Mesenchymal stem cell (in vitro differentiated cells and primary cell): Measurements from ENCODE around the gene FKBP15.

Experiments
- DNase-seq: peaks from one replicate; pipeline ENCODE4 v3.0.0-alpha.2; 2013
- H2AFZ ChIP-seq: one replicate; pipeline ENCODE4 v1.6.1; 2013; ENCODE audit warnings: low read depth, mild to moderate bottlenecking, control low read depth, inconsistent platforms, low read length, moderate library complexity
- H2AK5ac ChIP-seq: 2 replicates; pipeline ENCODE4 v1.6.1; 2013; ENCODE audit warnings: low read length, moderate library complexity, mild to moderate bottlenecking, inconsistent platforms; ENCODE audit not compliant: severe bottlenecking
- H2BK120ac ChIP-seq: one replicate; pipeline ENCODE4 v1.6.1; 2013; ENCODE audit warnings: low read depth, mild to moderate bottlenecking, inconsistent platforms, low read length, moderate library complexity
- H2BK12ac ChIP-seq, 2 experiments: one replicate each; pipeline ENCODE4 v1.6.1; 2013; ENCODE audit warnings: inconsistent platforms in 2 of 2, low read length in 2 of 2, mild to moderate bottlenecking in 2 of 2, moderate library complexity in 2 of 2, control low read depth in 1 of 2
- H2BK15ac ChIP-seq: one replicate; pipeline ENCODE4 v1.6.1; 2013; ENCODE audit warnings: mild to moderate bottlenecking, low read depth, inconsistent platforms; ENCODE audit not compliant: poor library complexity, severe bottlenecking
- H2BK5ac ChIP-seq: 2 replicates; pipeline ENCODE4 v1.6.1; 2013; ENCODE audit warnings: low read depth, mild to moderate bottlenecking, low read length, control low read depth, inconsistent platforms; ENCODE audit not compliant: poor library complexity, severe bottlenecking
- H3K14ac ChIP-seq, 2 experiments: one replicate each; pipeline ENCODE4 v1.6.1; 2013; ENCODE audit warnings: inconsistent platforms in 2 of 2, low read length in 2 of 2, control low read depth in 1 of 2, mild to moderate bottlenecking in 1 of 2, moderate library complexity in 1 of 2
- H3K18ac ChIP-seq, 2 experiments: one replicate each; pipeline ENCODE4 v1.6.1; 2013; ENCODE audit warnings: inconsistent platforms in 2 of 2, low read length in 2 of 2, control low read depth in 1 of 2, low read depth in 1 of 2, mild to moderate bottlenecking in 1 of 2
- H3K23ac ChIP-seq, 2 experiments: one replicate each; pipeline ENCODE4 v1.6.1; 2013; ENCODE audit warnings: inconsistent platforms in 2 of 2, low read length in 2 of 2, mild to moderate bottlenecking in 2 of 2, moderate library complexity in 2 of 2, control low read depth in 1 of 2
- H3K27ac ChIP-seq: 2 replicates; pipeline ENCODE4 v1.5.1; 2013; ENCODE audit warnings: mild to moderate bottlenecking, moderate library complexity, low read length, control low read depth, inconsistent platforms; ENCODE audit not compliant: poor library complexity, severe bottlenecking
- H3K27me3 ChIP-seq, 2 experiments: 2 replicates each; pipeline versions ENCODE4 v1.6.1 to v1.7.0; 2013; ENCODE audit warnings: low read length in 2 of 2, mild to moderate bottlenecking in 2 of 2, moderate library complexity in 2 of 2, control low read depth in 1 of 2, inconsistent platforms in 1 of 2; ENCODE audit not compliant: control insufficient read depth in 1 of 2, insufficient read depth in 1 of 2
- H3K36me3 ChIP-seq, 2 experiments: 2 replicates each; pipeline versions ENCODE4 v1.6.1 to v1.7.0; 2013; ENCODE audit warnings: low read length in 2 of 2, control low read depth in 1 of 2, inconsistent platforms in 1 of 2, low read depth in 1 of 2, mild to moderate bottlenecking in 1 of 2; ENCODE audit not compliant: insufficient read depth in 2 of 2, control insufficient read depth in 1 of 2
- H3K4ac ChIP-seq, 2 experiments: one replicate each; pipeline ENCODE4 v1.6.1; 2013; ENCODE audit warnings: inconsistent platforms in 2 of 2, low read length in 2 of 2, mild to moderate bottlenecking in 2 of 2, moderate library complexity in 2 of 2, control low read depth in 1 of 2, low read depth in 1 of 2
- H3K4me1 ChIP-seq: 2 replicates; pipeline ENCODE4 v1.6.1; 2013; ENCODE audit warnings: low read depth, low read length, control low read depth; ENCODE audit not compliant: control insufficient read depth, insufficient read depth
- H3K4me2 ChIP-seq: 2 replicates; pipeline ENCODE4 v1.6.1; 2013; ENCODE audit warnings: low read length, mild to moderate bottlenecking, inconsistent platforms; ENCODE audit not compliant: poor library complexity, severe bottlenecking
- H3K4me3 ChIP-seq, 2 experiments: 2 replicates each; pipeline versions ENCODE4 v1.5.1 to v1.7.0; 2013; ENCODE audit warnings: low read length in 2 of 2, mild to moderate bottlenecking in 2 of 2, control low read depth in 1 of 2, low read depth in 1 of 2; ENCODE audit not compliant: insufficient read depth in 1 of 2
- H3K79me1 ChIP-seq: replicated peaks from 2 replicates; pipeline ENCODE4 v1.6.1; 2013; ENCODE audit warnings: mild to moderate bottlenecking, control low read depth, low read length, inconsistent platforms; ENCODE audit not compliant: poor library complexity, severe bottlenecking
- H3K9ac ChIP-seq: 2 replicates; pipeline ENCODE4 v1.7.0; 2013; ENCODE audit warnings: mild to moderate bottlenecking, low read length, moderate library complexity
- H3K9me3 ChIP-seq: 2 replicates; pipeline ENCODE4 v1.7.0; 2013; ENCODE audit warnings: mild to moderate bottlenecking, low read length; ENCODE audit not compliant: control insufficient read depth
- H4K8ac ChIP-seq: one replicate; pipeline ENCODE4 v1.6.1; 2013; ENCODE audit warnings: inconsistent platforms, mild to moderate bottlenecking, low read length, moderate library complexity
- H4K91ac ChIP-seq: one replicate; pipeline ENCODE4 v1.6.1; 2013; ENCODE audit warnings: mild to moderate bottlenecking, low read length, inconsistent platforms
- WGBS: methylation state at CpG from one replicate; pipeline ENCODE4 v1.1.7; 2013; ENCODE audit warnings: mixed read lengths; 5-methylcytosine and 5-hydroxymethylcytosine counted together

Gene FKBP15

DNA sequence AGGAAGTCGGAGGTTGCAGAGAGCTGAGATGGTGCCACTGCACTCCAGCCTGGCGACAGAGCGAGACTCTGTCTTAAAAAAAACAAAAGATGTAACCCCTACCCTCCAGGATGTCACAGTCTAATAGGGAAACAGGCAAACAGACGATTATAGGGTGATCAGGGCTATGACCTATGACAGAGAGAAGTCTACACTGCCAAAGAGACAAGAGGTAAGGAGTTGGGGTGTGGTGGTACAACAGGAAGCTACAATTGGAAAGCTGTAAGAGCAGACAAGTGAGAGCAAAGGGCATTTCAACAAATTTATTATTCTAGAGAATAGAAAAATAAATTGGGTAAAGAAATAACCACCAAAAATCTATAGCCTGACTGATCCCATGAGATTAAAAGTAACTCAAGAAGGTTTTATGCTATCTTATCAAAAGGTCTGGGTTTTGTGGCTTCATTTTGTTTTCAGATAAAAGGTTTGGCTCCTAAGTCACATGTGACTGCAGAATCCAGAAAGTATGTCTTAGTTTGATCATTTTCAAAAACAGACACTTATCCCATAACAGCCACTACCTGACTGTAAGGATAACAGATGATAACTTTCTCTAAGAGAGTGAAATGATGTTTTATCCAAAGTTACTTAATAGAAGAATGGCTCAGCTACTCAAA lies 47.0 kb upstream of the FKBP15 start:
- no peaks in the 10 kb centered on the region for H3K9me3 ChIP-seq
- no peak overlapping the region for H3K18ac ChIP-seq
- no peak overlapping the region for H2AK5ac ChIP-seq
- WGBS = 96% methylated on average over 2 of the region's 4 CpGs
- H2BK15ac ChIP-seq = no peak overlapping the region
- H3K27ac ChIP-seq = no peak overlapping the region
- no peak overlapping the region for H2BK120ac ChIP-seq
- no peaks in the 10 kb centered on the region for H3K27me3 ChIP-seq
- H2BK12ac ChIP-seq = no peak overlapping the region
- H3K4me2 ChIP-seq = no peak overlapping the region
- peaks cover 23 to 77% of the 10 kb centered on the region in 2 experiments for H3K36me3 ChIP-seq
- no peak overlapping the region for H3K14ac ChIP-seq
- H4K91ac ChIP-seq = no peak overlapping the region
- H3K4me1 ChIP-seq = no peaks in the 10 kb centered on the region
- H3K9ac ChIP-seq = no peak overlapping the region
- no peak overlapping the region for H4K8ac ChIP-seq
- no peak overlapping the region for H2AFZ ChIP-seq
- no peak overlapping the region for H3K23ac ChIP-seq
- H2BK5ac ChIP-seq = no peak overlapping the region
- DNase-seq = no peak
- H3K79me1 ChIP-seq = peaks cover 18% of the 10 kb centered on the region
- H3K4ac ChIP-seq = no peak overlapping the region
- no peak overlapping the region for H3K4me3 ChIP-seq

DNA sequence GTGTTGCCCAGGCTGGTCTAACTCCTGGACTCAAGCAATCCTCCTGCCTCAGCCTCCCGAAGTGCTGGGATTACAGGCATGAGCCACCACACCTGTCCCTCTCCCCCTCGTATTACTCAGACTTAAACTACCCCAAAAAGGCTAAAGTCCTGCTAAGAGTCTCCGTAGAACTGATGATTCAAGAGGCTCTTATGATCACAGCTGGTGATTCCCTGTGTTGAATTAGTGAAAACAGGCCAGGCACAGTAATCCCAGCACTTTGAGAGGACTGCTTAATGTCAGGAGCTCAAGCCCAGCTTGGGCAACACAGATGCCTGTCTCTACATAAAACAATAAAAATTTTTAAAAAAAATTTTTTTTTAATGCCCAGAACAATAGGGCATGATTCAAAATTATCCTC lies 45.1 kb upstream of the FKBP15 start:
- Histone ChIP-seq H2BK5ac (no peak overlapping the region), H4K8ac (no peak overlapping the region), H3K36me3 (peaks cover 11 to 75% of the 10 kb centered on the region in 2 experiments), H3K14ac (no peak overlapping the region), H3K4me3 (no peak overlapping the region), H3K9ac (no peak overlapping the region), H3K4me1 (peaks cover 4% of the 10 kb centered on the region), H2BK120ac (no peak overlapping the region), H4K91ac (no peak overlapping the region), H3K27me3 (no peaks in the 10 kb centered on the region), H2AK5ac (no peak overlapping the region), H3K9me3 (no peaks in the 10 kb centered on the region), H3K18ac (no peak overlapping the region), H3K23ac (no peak overlapping the region), H3K79me1 (peaks cover 11% of the 10 kb centered on the region), H2BK15ac (no peak overlapping the region), H2AFZ (no peak overlapping the region), H2BK12ac (no peak overlapping the region), H3K27ac (no peak overlapping the region), H3K4me2 (no peak overlapping the region), H3K4ac (no peak overlapping the region)
- no peak for DNase-seq
- WGBS = 81% methylated on average over 3 of the region's 3 CpGs

DNA sequence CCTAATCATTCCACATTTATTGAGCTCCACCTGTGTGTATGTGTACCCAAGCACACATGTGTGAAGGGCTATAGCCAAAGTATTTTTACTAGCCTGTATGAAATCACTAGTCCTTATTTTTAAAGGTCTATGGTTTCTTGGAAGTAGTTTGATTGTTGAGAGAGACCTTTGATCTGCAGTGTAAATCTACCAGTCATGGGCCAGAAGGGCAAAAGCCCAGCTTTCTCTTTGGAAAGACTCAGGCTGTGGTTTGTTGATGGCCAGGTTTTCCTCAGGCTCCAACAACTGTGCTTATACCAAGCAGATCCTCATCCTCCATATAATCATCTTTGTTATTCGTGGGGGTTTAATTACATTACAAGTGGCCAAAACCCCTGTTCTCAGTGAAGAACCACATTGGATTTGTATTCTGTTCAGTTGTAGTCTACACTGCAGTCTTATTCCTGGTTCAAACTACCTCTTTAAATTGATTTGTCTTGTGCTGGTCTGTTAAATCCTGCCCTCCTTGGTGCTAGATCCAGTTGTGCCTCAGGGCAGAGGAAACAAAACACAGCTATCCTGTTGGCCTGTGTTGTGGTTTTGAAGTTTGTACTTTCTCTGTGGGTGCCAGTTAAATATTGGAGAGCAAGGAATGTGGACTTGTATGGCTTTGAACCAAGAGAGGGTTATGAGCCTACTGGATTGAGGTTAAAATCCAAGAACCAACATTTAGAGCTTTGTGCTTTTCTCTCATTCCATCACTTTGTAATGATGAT lies 41.0 kb upstream of the FKBP15 start:
- H2AFZ ChIP-seq = no peak overlapping the region
- no peak overlapping the region for H4K8ac ChIP-seq
- no peak overlapping the region for H2AK5ac ChIP-seq
- no peak overlapping the region for H2BK120ac ChIP-seq
- no peak for DNase-seq
- no peaks in the 10 kb centered on the region for H3K27me3 ChIP-seq
- no peak overlapping the region for H3K4me3 ChIP-seq
- H3K4ac ChIP-seq = no peak overlapping the region
- 80% methylated on average over 1 of the region's 1 CpG for WGBS
- no peak overlapping the region for H4K91ac ChIP-seq
- H2BK5ac ChIP-seq = no peak overlapping the region
- H3K36me3 ChIP-seq = peaks cover 11 to 75% of the 10 kb centered on the region in 2 experiments
- H2BK12ac ChIP-seq = no peak overlapping the region
- H2BK15ac ChIP-seq = no peak overlapping the region
- H3K14ac ChIP-seq = no peak overlapping the region
- H3K18ac ChIP-seq = no peak overlapping the region
- no peak overlapping the region for H3K23ac ChIP-seq
- H3K4me2 ChIP-seq = peak overlapping the region; percentile 5
- H3K4me1 ChIP-seq = peaks cover 4% of the 10 kb centered on the region
- H3K79me1 ChIP-seq = no peaks in the 10 kb centered on the region
- H3K9ac ChIP-seq = no peak overlapping the region
- H3K9me3 ChIP-seq = no peaks in the 10 kb centered on the region
- H3K27ac ChIP-seq = peak overlapping the region; percentile 30

DNA sequence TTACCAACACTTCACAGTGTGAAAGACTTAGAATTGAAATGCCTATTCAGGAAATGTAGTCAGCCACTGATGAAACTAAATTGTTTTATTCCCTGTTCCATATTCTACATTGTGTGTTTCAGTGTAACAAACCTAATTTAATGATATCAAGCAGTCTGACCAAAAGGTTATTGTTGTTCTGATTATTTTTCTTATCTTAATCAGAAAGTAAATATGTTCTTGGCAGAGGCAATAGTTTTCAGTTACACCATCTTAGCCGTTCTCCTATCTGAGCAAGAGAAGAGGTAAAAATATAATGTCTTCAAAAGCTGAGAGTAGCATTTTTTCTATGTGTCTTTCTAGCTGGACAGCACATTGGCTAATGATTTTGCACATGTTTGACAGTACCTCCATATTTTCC lies 37.2 kb upstream of the FKBP15 start:
- H3K18ac ChIP-seq = no peak overlapping the region
- peaks cover 6% of the 10 kb centered on the region for H3K79me1 ChIP-seq
- no peak overlapping the region for H2BK120ac ChIP-seq
- no peak overlapping the region for H2BK5ac ChIP-seq
- no peak overlapping the region for H2AK5ac ChIP-seq
- no peak overlapping the region for H3K14ac ChIP-seq
- H3K4me1 ChIP-seq = peaks cover 4% of the 10 kb centered on the region
- H3K9ac ChIP-seq = no peak overlapping the region
- H3K36me3 ChIP-seq = peaks cover 16 to 73% of the 10 kb centered on the region in 2 experiments
- H3K9me3 ChIP-seq = no peaks in the 10 kb centered on the region
- no peak overlapping the region for H4K8ac ChIP-seq
- H3K23ac ChIP-seq = no peak overlapping the region
- H2AFZ ChIP-seq = no peak overlapping the region
- WGBS = no CpG with 5 or more reads among the region's 1 CpG
- no peak overlapping the region for H2BK12ac ChIP-seq
- no peak for DNase-seq
- no peak overlapping the region for H4K91ac ChIP-seq
- no peak overlapping the region for H3K4me3 ChIP-seq
- no peaks in the 10 kb centered on the region for H3K27me3 ChIP-seq
- H2BK15ac ChIP-seq = no peak overlapping the region
- no peak overlapping the region for H3K4me2 ChIP-seq
- no peak overlapping the region for H3K4ac ChIP-seq
- H3K27ac ChIP-seq = no peak overlapping the region
